ENCODE measurements around the gene CLGN. TPM values are rescaled to one million over a fixed set of nuclear protein-coding genes. Genes with fewer than 3 reads are reported as not detected.

The CLGN gene
- total and polyA plus RNA-seq, 2 of the 13 experiments (the other 11 are each of a cell fraction or from before 2014, with no cell fraction given) = 7.2 to 17.0 TPM

GRCh38 chr4:140349816-140350215, 77.6 kb downstream of the CLGN start:
- TF ChIP-seq ZNF570 (CRISPR knock-in tag; IDR thresholded peaks at IDR 0.05; ENCODE audit: borderline replicate concordance) = no peak
- TF ChIP-seq ZFP37 (CRISPR knock-in tag; IDR thresholded peaks at IDR 0.05; ENCODE audit: borderline replicate concordance) = no peak
- TF ChIP-seq BRF2 (CRISPR knock-in tag; IDR thresholded peaks at IDR 0.05) = no peak
- TF ChIP-seq BCLAF1 (IDR thresholded peaks at IDR 0.05) = no peak
- TF ChIP-seq JDP2 (CRISPR knock-in tag; IDR thresholded peaks at IDR 0.05; ENCODE audit: borderline replicate concordance) = no peak
- TF ChIP-seq HNRNPUL1 (IDR thresholded peaks at IDR 0.05; ENCODE audit: low read depth, low read length) = no peak
- Histone ChIP-seq H2AFZ (ENCODE audit: low read length) (no peak overlapping the region), H3K9me3 (ENCODE audit: low read length) (no peaks in the 10 kb centered on the region), H3K79me2 (ENCODE audit: insufficient read depth, low read length) (no peaks in the 10 kb centered on the region), H4K20me1 (ENCODE audit: insufficient read depth, low read length) (no peaks in the 10 kb centered on the region), H3K9ac (ENCODE audit: insufficient read depth, low read depth, low read length) (no peak overlapping the region), H3K27ac (ENCODE audit: extremely low read length, insufficient read depth, low read length) (no peak overlapping the region), H3K4me1 (ENCODE audit: insufficient read depth, low read length) (no peaks in the 10 kb centered on the region), H3K27me3 (ENCODE audit: control insufficient read depth in 1 of 2, insufficient read depth in 2 of 2, low read length in 2 of 2) (peaks cover 0 to 6% of the 10 kb centered on the region in 2 experiments; a peak in 2 of 5 replicates), H3K4me3 (replicated peaks in 1 of 3; ENCODE audit: insufficient read depth in 1 of 3, low read depth in 2 of 3, low read length in 3 of 3) (no peak overlapping the region), H3K4me2 (ENCODE audit: low read depth, low read length) (no peak overlapping the region), H3K36me3 (replicated peaks in 1 of 2; ENCODE audit: control insufficient read depth in 1 of 2, insufficient read depth in 2 of 2, low read length in 2 of 2) (no peaks in the 10 kb centered on the region)
- 4% methylated on average over 2 of the region's 2 CpGs for WGBS (ENCODE audit: low lambda C conversion rate)
- ChIA-PET POLR2A (no interaction called here), CTCF (ENCODE audit: low intra/inter-chr PET ratio, low total read pairs) (no interaction called here)
- FAIRE-seq = no peak
- BruUV-seq (replicated peaks) = no TSS peak
- DNase-seq (ENCODE audit: low spot score) = no peak
- in situ Hi-C loops (cut with HindIII; ENCODE audit: extremely low pct_ligation_motif_present, low pct_unique_long_range_greater_than_20kb) = loop anchor here (10.0 kb wide), 2 partner anchors 265 to 505 kb away; no protein-coding TSS in a partner anchor
- no peak; the same call in 2 of the 3 replicates for ATAC-seq
- intact Hi-C loops (cut with micrococcal nuclease; ENCODE audit: unreplicated experiment) = no loop called here
